Measurements from ENCODE around the gene CHAC1.

The CHAC1 gene

DNA sequence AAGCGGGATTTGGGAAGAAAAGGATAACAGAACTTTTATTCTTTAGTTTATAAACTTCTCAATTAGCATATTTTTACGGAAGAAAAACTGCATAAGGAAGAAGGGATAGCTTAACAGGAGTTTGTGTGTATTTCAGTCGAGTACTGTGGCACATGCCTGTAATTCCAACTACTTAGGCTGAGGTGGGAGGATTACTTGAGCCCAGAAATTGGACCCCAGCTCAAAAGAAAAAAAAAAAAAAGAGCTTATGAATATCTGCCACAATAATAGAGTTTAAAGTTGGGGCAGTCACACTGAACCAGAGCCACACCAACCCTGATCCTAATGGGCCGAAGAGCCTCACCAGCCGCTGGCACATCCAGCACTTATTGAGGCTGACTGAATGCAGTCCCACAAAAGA lies 31.1 kb downstream of the CHAC1 start:
- TF ChIP-seq, protein P1, sequence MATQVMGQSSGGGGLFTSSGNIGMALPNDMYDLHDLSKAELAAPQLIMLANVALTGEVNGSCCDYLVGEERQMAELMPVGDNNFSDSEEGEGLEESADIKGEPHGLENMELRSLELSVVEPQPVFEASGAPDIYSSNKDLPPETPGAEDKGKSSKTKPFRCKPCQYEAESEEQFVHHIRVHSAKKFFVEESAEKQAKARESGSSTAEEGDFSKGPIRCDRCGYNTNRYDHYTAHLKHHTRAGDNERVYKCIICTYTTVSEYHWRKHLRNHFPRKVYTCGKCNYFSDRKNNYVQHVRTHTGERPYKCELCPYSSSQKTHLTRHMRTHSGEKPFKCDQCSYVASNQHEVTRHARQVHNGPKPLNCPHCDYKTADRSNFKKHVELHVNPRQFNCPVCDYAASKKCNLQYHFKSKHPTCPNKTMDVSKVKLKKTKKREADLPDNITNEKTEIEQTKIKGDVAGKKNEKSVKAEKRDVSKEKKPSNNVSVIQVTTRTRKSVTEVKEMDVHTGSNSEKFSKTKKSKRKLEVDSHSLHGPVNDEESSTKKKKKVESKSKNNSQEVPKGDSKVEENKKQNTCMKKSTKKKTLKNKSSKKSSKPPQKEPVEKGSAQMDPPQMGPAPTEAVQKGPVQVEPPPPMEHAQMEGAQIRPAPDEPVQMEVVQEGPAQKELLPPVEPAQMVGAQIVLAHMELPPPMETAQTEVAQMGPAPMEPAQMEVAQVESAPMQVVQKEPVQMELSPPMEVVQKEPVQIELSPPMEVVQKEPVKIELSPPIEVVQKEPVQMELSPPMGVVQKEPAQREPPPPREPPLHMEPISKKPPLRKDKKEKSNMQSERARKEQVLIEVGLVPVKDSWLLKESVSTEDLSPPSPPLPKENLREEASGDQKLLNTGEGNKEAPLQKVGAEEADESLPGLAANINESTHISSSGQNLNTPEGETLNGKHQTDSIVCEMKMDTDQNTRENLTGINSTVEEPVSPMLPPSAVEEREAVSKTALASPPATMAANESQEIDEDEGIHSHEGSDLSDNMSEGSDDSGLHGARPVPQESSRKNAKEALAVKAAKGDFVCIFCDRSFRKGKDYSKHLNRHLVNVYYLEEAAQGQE (IDR thresholded peaks at IDR 0.05; ENCODE audit: insufficient replicate concordance, low read depth), result no peak
- TF ChIP-seq GABPA (IDR thresholded peaks at IDR 0.05; ENCODE audit: low read depth), result no peak
- no peak for TF ChIP-seq POLR2AphosphoS5 (IDR thresholded peaks at IDR 0.05; ENCODE audit: low read depth)
- TF ChIP-seq CTCF (IDR thresholded peaks at IDR 0.05; ENCODE audit: insufficient read depth, low read length), result no peak
- TF ChIP-seq SPI1 (IDR thresholded peaks at IDR 0.05; ENCODE audit: borderline replicate concordance, low read depth), result no peak
- H3K27ac ChIP-seq (replicated peaks), result no peak overlapping the region
- no peak overlapping the region for H3K4me3 ChIP-seq (replicated peaks; ENCODE audit: insufficient read depth, low read length)
- no peak for DNase-seq (ENCODE audit: low read depth in 1 of 2, low spot score in 1 of 2)
- no peaks in the 10 kb centered on the region for H3K27me3 ChIP-seq (ENCODE audit: insufficient read depth, poor library complexity, severe bottlenecking)

GRCh38 chr15:40984964-40985363 lies 31.7 kb downstream of the CHAC1 start:
- no peak overlapping the region for H3K4me3 ChIP-seq (replicated peaks; ENCODE audit: insufficient read depth, low read length)
- no peak overlapping the region for H3K27ac ChIP-seq (replicated peaks)
- no peaks in the 10 kb centered on the region for H3K27me3 ChIP-seq (ENCODE audit: insufficient read depth, poor library complexity, severe bottlenecking)
- TF ChIP-seq CTCF (IDR thresholded peaks at IDR 0.05; ENCODE audit: insufficient read depth, low read length) (no peak), SPI1 (IDR thresholded peaks at IDR 0.05; ENCODE audit: borderline replicate concordance, low read depth) (no peak), POLR2AphosphoS5 (IDR thresholded peaks at IDR 0.05; ENCODE audit: low read depth) (no peak)
- TF ChIP-seq, protein P1 (IDR thresholded peaks at IDR 0.05; ENCODE audit: insufficient replicate concordance, low read depth), result no peak
- no peak for DNase-seq (ENCODE audit: low read depth in 1 of 2, low spot score in 1 of 2)

- DNase-seq (ENCODE audit: low read depth in 1 of 2, low spot score in 1 of 2), result no peak
- Histone ChIP-seq H3K27ac (replicated peaks) (no peak overlapping the region), H3K4me3 (replicated peaks; ENCODE audit: insufficient read depth, low read length) (no peak overlapping the region), H3K27me3 (ENCODE audit: insufficient read depth, poor library complexity, severe bottlenecking) (no peaks in the 10 kb centered on the region)
- TF ChIP-seq CTCF (IDR thresholded peaks at IDR 0.05; ENCODE audit: insufficient read depth, low read length) (no peak), POLR2AphosphoS5 (IDR thresholded peaks at IDR 0.05; ENCODE audit: low read depth) (no peak), SPI1 (IDR thresholded peaks at IDR 0.05; ENCODE audit: borderline replicate concordance, low read depth) (no peak), GABPA (IDR thresholded peaks at IDR 0.05; ENCODE audit: low read depth) (no peak)
- TF ChIP-seq, protein P1 (IDR thresholded peaks at IDR 0.05; ENCODE audit: insufficient replicate concordance, low read depth), result no peak
Measured at GRCh38 chr15:40985541-40986330, 32.5 kb downstream of the CHAC1 start.

Measured in HL-60 (cell line).